GM12873 (cell line): ENCODE measurements around the gene SPATA32.

Experiments
- TF ChIP-seq, protein P1 (sequence below): IDR thresholded peaks from 2 replicates; pipeline ENCODE4 v1.5.1; 2012; ENCODE audit warnings: low read depth, mild to moderate bottlenecking, moderate library complexity, low read length, control low read depth; ENCODE audit not compliant: insufficient read depth; ENCODE audit errors: missing control alignments

Gene SPATA32

DNA sequence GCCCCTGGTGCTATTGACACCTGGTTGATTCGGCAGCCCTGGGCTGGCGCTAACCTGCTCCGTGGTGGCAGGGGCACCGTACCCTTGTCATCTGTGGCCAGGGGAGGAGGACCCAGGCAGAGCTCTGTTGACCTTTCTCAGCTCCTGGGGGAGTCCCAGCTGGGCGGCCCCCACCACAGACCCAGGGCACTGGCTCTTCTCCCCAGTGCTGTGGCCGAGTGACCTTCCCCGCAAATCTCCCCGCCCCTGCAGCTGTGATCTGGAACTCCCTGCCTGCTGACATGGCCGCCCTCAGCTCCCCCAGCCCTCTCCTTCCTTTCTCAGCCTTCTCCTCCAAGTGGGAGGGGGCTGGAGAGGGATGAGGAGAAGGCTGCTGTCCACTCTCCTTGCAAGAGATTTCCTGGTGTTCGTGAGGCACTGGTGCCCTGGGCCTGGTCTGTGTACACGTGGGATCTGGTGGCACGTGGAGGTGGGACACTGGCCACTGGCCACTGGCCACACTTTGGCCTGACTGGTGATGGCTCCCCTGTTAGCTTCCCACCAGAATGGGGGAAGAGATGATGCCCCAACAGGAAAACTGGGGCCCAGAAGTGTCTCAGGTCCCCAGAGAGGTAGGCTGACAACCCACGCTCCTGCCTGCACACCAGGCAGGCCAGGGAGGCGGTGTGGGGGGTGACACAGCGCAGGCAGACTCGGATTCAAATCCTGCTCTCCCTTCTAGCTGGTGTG, 32.0 kb downstream of the SPATA32 start:
- TF ChIP-seq, protein P1, sequence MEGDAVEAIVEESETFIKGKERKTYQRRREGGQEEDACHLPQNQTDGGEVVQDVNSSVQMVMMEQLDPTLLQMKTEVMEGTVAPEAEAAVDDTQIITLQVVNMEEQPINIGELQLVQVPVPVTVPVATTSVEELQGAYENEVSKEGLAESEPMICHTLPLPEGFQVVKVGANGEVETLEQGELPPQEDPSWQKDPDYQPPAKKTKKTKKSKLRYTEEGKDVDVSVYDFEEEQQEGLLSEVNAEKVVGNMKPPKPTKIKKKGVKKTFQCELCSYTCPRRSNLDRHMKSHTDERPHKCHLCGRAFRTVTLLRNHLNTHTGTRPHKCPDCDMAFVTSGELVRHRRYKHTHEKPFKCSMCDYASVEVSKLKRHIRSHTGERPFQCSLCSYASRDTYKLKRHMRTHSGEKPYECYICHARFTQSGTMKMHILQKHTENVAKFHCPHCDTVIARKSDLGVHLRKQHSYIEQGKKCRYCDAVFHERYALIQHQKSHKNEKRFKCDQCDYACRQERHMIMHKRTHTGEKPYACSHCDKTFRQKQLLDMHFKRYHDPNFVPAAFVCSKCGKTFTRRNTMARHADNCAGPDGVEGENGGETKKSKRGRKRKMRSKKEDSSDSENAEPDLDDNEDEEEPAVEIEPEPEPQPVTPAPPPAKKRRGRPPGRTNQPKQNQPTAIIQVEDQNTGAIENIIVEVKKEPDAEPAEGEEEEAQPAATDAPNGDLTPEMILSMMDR, result no peak

DNA sequence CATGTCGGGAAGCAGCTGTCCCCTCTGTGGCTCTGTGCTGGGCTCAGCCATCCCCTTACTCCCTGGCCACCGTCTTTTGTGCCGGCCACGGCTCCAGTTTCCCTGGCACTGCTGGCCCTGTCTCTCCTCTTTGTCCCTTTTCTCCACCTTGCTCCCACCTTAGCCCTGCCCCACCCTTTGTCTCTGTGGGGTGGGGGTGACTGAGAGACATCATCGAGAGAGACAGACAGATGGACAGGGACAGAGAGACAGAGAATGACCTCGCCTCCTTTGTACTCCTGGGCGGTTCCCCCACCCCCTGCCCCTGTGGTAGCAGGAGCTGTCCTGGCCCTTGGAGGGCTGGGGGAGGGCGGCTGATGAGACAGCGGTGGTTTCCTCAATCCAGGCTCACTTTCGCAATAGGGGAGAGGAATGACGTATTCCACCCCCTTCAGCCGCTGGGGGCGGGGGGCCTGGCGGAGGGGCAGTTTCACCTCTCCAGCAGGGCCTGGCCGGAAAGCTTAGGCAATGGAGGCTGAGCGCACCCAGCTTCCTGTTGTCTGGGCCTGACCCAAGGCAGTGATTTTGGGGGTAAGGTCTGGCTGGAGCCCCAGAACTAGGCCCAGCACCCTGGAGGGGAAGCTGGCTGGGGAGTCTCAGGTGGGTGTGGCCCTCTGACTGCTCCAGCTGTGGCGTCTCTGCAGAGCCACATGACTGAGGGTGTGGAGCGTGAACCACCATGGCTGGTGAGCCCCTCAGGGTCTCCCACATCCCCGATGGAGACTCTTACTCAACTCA, 32.9 kb downstream of the SPATA32 start:
- TF ChIP-seq, protein P1, result no peak

DNA sequence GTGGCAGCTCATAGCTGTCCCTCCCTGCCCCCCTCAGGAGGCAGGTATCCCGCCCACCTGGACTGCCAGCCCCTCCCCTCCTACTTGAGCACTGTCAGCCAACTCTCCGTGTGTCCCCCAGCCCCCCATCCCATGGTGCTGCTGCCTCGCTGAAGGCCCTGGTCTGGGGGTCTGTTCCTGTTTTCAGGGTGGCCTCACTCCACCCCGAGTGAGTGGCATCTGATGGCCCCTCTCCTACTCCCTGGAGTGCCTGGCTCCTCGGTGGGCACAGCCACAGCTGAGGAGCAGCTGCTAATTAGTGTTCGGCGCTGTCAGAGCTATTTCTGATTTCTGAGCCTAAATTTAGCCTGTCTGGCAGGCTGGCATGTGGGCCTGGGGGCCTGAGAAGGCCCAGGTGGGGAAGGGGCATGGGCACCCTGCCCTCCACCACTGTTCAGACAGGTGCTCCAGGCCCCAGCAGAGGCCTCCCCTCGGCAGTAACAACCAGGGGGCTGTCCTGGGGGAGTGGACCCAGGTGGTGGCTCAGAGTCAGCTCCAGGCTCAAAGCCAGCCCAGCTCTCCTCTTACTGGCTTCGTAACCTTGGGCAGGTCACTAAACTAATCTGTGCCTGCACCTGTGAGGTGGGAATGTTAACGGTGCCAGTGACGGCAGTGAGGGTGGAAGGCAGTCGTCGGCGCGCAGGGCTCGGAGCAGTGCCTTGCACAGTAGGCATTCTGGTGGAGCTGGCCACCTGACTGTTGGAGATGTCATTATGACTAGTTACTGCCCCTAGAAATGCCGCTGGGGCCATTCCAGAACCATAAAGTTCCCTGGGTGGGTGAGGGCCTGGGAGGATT, 33.8 kb downstream of the SPATA32 start:
- TF ChIP-seq, protein P1, result no peak

DNA sequence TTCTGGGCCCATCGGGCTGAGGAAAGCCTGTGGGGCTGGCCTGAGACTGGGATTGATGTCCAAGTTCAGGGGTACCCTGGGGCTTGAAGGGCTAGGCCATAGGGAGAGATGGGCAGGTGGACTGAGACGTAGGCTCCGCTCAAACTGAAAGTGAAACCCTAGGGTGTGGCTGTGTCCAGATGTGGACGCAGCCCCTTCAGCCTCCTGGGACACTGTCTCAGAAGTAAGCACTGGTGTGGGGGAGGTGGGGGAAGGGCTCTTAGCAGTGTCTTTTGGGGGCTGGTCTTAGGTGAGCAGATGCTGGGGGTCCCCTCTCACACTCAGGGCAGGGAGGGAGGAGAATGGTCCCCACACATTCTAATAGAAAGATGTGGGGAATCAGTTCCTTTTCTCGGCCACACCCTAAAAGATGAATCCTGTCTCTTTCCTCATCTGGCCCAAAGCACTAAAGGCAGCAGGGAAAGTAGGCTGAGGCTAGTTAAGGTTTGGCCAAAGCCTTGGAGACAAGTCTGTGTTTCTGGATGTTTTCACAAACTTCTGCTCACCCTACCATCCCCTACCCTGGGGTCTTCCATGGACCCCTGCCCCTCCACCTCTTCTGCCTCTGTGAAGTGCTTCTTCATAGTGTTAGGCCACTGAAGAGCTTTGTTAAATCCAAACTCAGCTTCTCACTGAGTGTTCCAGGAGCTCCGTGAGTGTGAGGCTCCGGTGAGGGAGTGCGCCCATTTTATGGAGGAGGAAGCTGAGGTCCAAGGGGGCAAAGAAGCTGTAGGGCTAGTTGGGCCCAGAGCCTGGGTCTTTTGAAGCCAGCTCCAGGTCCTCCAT, 34.6 kb downstream of the SPATA32 start:
- TF ChIP-seq, protein P1, result no peak

DNA sequence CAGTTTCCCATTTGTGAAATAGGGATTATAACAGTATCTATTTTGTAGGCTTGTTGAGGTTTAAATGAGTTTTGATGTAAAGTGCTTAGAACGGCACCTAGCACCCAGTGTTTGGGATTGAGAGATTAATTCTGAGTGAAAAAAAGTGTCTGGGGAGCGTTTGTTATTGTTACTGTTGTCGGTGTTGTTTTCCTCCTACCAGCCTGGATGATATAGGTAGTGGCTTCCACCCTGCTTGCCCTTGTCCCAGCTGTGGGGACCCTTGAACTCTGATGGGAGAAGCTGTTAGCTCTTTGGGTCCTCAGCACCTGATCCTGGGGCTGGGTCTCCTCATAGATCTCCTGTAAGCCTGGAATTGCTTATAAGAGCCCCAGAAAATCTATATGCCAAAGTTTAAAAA, 35.3 kb downstream of the SPATA32 start:
- TF ChIP-seq, protein P1, result no peak

DNA sequence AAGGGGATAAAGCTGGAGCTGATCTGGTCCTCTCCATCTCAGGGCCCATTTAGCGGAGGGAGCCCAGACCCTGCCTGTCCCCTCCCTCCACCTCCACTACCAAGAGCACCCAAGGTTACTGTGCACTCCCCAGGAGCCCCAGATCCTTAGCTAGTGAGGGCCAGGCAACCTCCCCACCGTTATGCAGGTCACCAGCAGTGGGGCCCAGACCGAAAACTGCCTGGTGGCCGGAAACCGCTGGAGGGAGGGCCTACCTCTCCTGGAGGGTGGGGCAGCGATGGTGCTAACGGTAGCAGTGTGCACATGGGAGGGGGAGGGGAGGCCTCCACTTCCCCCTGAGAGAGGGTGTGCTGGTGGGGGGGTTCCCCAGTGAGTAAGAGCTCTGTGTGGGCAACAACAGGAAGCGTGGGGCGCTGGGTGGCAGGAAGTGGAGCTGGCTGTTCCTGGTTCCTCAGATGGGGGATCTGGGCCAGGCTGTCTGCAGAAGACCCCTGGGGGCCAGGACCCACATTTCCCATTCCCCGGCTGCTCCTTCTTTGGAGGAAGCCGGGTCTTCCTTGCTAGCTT, 35.8 kb downstream of the SPATA32 start:
- TF ChIP-seq, protein P1, result peak; percentile 3
